Activated naive CD4-positive, alpha-beta T cell treated with anti-CD3 and anti-CD28 coated beads, Interleukin-2, amount 50 U/mL, for 16 hours (primary cell): ENCODE results near the gene CCDC178.
"Not testable (repeated sequence)": the region's sequence is repeated elsewhere in the genome, so short reads cannot be mapped to it uniquely, and the experiment has no call there.

Experiments
- DNase-seq: peaks from one replicate; pipeline ENCODE4 v3.0.0-alpha.2; 2020

CCDC178 gene

GRCh38 chr18:32974421-32975162 is 465.9 kb downstream of the CCDC178 start:
- no peak for DNase-seq

- DNase-seq, result no peak
Measured at GRCh38 chr18:32968248-32968647, 472.3 kb downstream of the CCDC178 start.

DNA sequence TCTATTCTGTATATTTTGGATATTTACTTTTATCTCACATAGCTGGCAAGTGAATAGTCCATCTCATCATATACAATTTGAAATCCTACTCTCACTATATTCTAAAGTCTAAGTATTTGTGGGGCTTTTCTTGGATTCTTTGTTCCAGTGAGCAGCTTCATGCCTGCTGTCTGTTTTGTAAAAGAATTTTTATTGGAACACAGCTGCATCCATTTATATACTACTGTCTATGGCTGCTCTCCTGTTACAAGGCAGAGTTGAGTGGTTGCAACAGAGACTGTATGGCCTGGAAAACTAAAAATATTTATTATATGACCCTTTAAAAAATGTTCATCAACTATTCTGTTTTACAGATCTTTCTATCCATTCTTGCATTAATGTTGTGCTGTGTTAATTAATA is 474.4 kb downstream of the CCDC178 start:
- DNase-seq, result no peak

DNA sequence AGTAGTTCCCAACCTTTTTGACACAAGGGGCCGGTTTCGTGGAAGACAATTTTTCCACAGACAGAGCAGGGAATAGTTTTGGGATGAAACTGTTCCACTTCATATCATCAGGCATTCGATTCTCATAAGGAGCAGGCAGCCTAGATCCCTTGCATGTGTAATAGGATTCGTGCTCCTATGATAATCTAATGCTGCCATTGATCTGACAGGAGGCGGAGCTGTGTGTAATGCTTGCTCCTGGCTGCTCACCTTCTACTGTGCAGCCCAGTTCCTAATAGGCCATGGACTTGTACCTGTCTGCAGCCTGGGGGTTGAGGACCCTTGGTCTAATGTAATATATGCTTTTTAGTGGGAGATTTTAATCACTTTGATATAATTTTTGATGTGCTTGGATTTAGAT is 479.0 kb downstream of the CCDC178 start:
- DNase-seq, result no peak

DNA sequence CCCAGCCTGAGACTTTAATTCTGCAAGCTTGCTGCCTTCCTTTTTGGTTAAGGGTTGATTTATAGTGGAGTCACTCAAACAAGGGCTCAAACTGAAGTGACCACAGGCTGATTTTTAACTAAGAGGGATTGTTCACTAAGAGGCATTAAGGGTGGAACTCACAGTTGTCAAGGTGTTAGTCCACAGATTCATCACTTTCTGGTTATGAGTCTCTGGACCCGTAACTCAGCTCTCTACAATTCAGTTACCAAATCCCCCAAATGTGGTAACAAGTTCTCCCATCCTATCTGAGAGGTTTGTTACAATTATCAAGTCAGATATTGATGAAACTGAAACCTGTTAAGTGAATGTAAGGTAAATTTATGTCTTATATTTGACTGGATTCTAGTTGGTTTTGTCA is 481.8 kb downstream of the CCDC178 start:
- no peak for DNase-seq

DNA sequence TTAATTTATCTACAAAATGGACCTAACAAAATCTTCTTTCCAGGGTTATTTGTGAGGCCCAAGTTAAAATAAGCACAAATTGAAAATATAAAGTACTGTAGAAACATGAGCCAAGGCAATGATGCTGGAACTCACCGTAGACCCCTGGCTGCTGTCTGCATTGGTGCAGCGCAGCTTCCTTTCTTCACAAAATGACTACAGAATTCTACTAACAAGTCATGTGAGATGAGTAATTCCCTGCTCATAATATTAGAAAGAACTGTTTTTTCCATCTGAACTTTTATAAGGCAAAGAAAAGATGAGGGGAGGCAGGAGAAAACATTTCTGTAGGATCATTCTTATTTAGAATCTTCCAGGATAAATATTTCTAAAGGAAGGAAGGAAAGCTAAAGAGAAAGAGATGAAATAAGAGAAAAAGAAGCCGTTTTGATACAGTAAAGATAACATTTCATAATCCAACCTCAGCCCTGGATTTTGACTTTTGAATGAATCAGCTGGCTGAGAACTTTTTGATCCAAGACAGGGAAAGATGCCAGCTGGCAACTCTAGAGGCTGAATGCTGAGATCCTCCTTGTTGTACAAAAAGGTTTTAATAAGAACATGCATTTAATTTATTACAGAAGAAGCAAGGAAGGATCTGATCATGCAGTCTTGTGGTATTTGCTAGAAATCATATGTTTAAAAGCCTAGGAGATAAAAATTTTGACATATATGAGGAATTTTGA is 483.8 kb downstream of the CCDC178 start:
- DNase-seq, result no peak

GRCh38 chr18:32952318-32952717 is 488.2 kb downstream of the CCDC178 start:
- not testable (repeated sequence) for DNase-seq

- no peak for DNase-seq
Measured at GRCh38 chr18:32937597-32937996, 502.9 kb downstream of the CCDC178 start.

GRCh38 chr18:32937066-32937465 is 503.5 kb downstream of the CCDC178 start:
- DNase-seq, result no peak

GRCh38 chr18:32934201-32934600 is 506.3 kb downstream of the CCDC178 start:
- DNase-seq, result no peak

- DNase-seq, result no peak
Measured at GRCh38 chr18:32930695-32931301, 509.7 kb downstream of the CCDC178 start.

DNA sequence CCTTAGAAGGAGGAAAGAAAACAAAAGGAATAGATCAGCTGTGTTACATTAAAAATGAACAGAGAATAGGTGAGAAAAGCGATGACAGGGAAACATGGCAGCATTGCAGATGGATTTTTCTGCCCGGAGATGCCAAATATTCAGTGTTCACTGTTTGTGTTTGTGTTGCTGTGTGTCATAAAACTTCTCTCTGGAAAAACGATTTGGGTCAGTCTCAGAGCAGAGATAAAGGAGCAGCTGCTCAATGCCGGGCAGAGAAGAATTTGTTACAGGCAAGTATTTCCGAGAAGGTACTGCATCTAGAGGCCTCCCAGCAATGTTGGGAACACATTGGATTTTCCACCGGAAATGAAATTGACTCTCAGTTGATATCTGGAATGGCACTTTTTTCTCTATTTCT is 511.3 kb downstream of the CCDC178 start:
- no peak for DNase-seq

DNA sequence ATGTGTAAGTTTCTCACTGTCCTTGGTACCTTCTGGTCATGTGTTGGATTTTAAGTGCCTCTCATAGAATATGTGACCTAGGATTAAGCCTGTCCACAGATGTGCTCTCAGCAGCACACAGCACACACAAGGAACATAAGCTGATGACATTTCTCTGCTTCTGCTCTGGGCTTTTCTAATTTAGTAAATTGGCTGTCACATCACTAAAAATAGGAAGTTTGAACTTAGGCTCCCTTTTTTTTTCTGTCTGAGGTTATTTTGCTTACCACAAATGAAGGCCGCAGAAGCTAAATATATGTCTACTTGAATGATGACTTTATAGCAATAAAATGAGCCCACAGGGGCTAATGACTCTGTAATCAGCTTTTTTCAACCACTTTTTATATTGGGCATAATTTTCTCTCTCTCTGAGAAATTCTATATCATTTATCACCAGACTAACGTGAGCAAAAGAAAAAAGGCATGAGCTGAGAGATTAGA is 517.5 kb downstream of the CCDC178 start:
- DNase-seq, result no peak

- DNase-seq, result no peak
Measured at GRCh38 chr18:32920796-32921787, 519.4 kb downstream of the CCDC178 start.

DNA sequence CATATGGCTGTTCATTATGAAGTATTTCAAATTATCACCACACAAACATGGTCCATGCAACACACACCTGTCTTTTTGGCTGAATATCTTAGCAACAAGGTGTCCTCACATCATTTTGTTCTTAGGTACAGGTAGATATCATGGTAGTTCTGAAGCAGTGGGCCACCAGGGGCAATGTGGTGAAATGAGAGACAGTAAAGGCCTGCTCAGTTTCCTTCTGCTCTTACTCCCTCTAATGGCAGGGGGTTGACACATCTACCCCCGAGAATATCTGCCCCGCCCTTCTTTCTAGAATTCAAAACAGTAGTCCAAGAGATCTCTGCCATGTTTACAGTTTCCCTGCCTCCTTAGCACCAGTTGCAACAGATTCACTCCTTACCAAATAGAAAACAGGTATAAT is 520.7 kb downstream of the CCDC178 start:
- DNase-seq, result no peak

- DNase-seq, result no peak
Measured at GRCh38 chr18:32918692-32919250, 521.8 kb downstream of the CCDC178 start.

GRCh38 chr18:32915516-32915915 is 525.0 kb downstream of the CCDC178 start:
- DNase-seq, result no peak

DNA sequence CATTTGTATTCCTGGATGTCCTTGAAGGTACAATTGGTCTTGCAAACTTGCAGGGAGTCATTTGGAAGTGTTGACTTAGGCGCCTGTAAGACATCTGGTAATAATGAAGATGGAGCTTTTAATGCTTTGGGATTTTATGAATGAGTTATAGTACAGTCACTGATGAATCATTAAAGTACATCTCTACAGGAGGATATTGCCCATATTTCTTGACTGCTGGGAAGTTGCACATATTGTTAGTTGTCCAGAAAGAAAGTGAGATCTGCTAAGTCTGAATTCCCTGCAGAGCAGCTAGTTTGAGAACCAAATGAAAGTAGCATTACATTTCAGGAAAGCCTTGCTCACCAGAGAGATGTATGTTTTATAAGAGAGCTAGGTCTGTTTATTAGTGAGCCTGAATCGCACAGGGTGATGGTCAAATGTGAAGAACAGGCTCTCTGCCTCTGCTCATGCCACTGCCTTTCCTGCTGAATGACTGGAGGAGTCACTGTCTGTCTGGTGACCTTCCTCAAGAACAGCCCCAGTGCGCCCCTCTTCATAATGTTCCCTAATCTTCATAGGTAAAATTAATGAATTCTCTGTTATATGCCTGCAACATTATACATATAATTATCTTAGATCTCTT is 528.7 kb downstream of the CCDC178 start:
- no peak for DNase-seq

DNA sequence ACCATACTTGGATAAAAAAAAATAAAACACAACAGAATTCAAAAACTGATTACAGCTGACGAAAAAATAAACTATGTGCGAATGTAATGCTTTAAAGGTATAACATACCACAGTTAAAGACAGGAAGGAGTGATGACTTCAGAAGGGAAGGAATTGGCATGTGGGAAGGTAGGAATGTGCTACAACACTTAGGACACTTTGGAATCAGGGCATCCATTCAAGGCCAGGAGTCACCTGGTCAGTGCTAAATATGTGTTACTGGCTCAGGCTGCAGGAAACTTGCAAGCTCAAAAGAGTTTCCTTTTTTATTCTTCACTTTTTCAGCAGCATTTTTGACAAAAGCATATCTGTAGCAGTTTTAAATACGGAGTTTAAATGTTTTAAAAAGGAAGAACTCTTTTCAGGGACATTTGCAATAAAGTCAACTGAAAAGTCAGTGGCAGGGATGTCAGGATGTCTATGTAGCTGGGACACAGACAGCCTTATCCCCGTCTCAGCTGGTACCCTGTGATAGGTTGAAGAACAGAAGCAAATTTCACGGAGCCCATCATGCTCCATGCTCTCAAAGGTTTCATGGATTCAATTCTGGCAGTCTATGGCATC is 529.7 kb downstream of the CCDC178 start:
- DNase-seq, result no peak

GRCh38 chr18:32909798-32910561 is 530.5 kb downstream of the CCDC178 start:
- no peak for DNase-seq

DNA sequence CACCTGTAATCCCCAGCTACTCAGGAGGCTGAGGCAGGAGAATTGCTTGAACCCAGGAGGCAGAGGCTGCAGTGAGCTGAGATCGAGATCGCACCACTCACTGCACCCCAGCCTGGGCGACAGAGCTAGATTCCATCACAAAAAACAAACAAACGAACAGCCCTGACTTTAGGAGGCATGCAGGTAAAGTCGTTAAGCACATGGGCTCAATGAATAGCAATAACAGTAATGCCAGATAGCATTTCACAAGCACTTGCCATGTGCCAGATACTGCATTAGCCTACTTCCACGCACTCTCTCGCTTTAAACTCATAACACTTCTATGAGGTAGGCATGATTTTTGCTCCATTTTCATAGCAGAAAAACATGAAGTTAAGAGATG is 532.1 kb downstream of the CCDC178 start:
- DNase-seq, result no peak
